IMR-90 (cell line): ENCODE data around the gene TMX3. TPM values are rescaled to one million over a fixed set of nuclear protein-coding genes. Genes with fewer than 3 reads are reported as not detected.
A peak's percentile ranks its signal among the peaks of the same experiment; 100 is the strongest.

ENCODE experiments used
- ATAC-seq: fragments of 200-7000 bp; cut with Tn5 transposase; 2 replicates; pipeline ENCODE4 v1.9.1; 2020; ENCODE audit warnings: low read depth, mild to moderate bottlenecking, moderate library complexity
- BruUV-seq: library from RNA; stranded (reverse); fragments of 400-500 nt; replicated peaks from 2 replicates; lab custom pipeline; 2021; lab: Mats Ljungman, UMichigan
- CTCF ChIA-PET: fragments of 300-600 bp; formaldehyde crosslinking; extraction: SDS; loops from one replicate; lab custom pipeline; 2021; ENCODE audit warnings: antibody characterized with exemption; lab: Yijun Ruan, JAX
- POLR2A ChIA-PET: fragments of 300-600 bp; sonication (Branson Sonifier 250); formaldehyde crosslinking; loops from one replicate; lab custom pipeline; 2022; ENCODE audit warnings: antibody characterized with exemption; ENCODE audit not compliant: unreplicated experiment; lab: Charles Lee
- DNase-seq: peaks from one replicate; pipeline ENCODE4 v3.0.0; 2013
- H2AFZ ChIP-seq: replicated peaks from 2 replicates; pipeline ENCODE3; 2013; ENCODE audit warnings: low read length, mild to moderate bottlenecking; ENCODE audit not compliant: poor library complexity
- H2AK5ac ChIP-seq: 2 replicates; pipeline ENCODE4 v1.6.1; 2013; ENCODE audit warnings: low read depth, low read length, inconsistent platforms
- H2AK9ac ChIP-seq: replicated peaks from 2 replicates; pipeline ENCODE3; 2013; ENCODE audit warnings: mild to moderate bottlenecking, low read depth, low read length, moderate library complexity; ENCODE audit not compliant: poor library complexity
- H2BK120ac ChIP-seq: 2 replicates; pipeline ENCODE4 v1.6.1; 2013; ENCODE audit warnings: low read depth, low read length, inconsistent platforms
- H2BK15ac ChIP-seq: 3 replicates; pipeline ENCODE4 v1.6.1; 2013; ENCODE audit warnings: low read depth, low read length, inconsistent platforms
- H2BK20ac ChIP-seq: 2 replicates; pipeline ENCODE4 v1.6.1; 2013; ENCODE audit warnings: low read depth, mild to moderate bottlenecking, inconsistent platforms, low read length, moderate library complexity
- H2BK5ac ChIP-seq: 2 replicates; pipeline ENCODE4 v1.6.1; 2013; ENCODE audit warnings: mild to moderate bottlenecking, low read depth, low read length, inconsistent platforms; ENCODE audit not compliant: poor library complexity, severe bottlenecking
- H3K14ac ChIP-seq: replicated peaks from 2 replicates; pipeline ENCODE4 v1.6.1; 2013; ENCODE audit warnings: low read depth, low read length, inconsistent platforms
- H3K18ac ChIP-seq: 2 replicates; pipeline ENCODE4 v1.6.1; 2013; ENCODE audit warnings: low read depth, low read length, control low read depth
- H3K23ac ChIP-seq: 2 replicates; pipeline ENCODE4 v1.6.1; 2013; ENCODE audit warnings: low read depth, low read length, inconsistent platforms
- H3K27ac ChIP-seq: 2 replicates; pipeline ENCODE4 v1.5.1; 2013; ENCODE audit warnings: mild to moderate bottlenecking, control low read depth, low read length; ENCODE audit not compliant: insufficient read depth
- H3K27me3 ChIP-seq: 2 replicates; pipeline ENCODE4 v1.6.1; 2013; ENCODE audit warnings: low read length; ENCODE audit not compliant: control insufficient read depth, insufficient read depth
- H3K36me3 ChIP-seq: 2 replicates; pipeline ENCODE4 v1.6.1; 2013; ENCODE audit warnings: low read length, mixed read lengths; ENCODE audit not compliant: control insufficient read depth, insufficient read depth
- H3K4ac ChIP-seq: 2 replicates; pipeline ENCODE4 v1.6.1; 2013; ENCODE audit warnings: low read depth, low read length, inconsistent platforms
- H3K4me1 ChIP-seq: 2 replicates; pipeline ENCODE4 v1.6.1; 2013; ENCODE audit warnings: low read length, mixed read lengths; ENCODE audit not compliant: control insufficient read depth, insufficient read depth
- H3K4me2 ChIP-seq: 2 replicates; pipeline ENCODE4 v1.6.1; 2013; ENCODE audit warnings: low read depth, mild to moderate bottlenecking, control low read depth, low read length, moderate library complexity
- H3K4me3 ChIP-seq: 2 replicates; pipeline ENCODE4 v1.5.1; 2013; ENCODE audit warnings: low read depth, mild to moderate bottlenecking, control low read depth, low read length, moderate library complexity; ENCODE audit not compliant: insufficient read depth
- H3K56ac ChIP-seq: 2 replicates; pipeline ENCODE4 v1.6.1; 2013; ENCODE audit warnings: low read length, inconsistent platforms; ENCODE audit not compliant: insufficient read depth; ENCODE audit errors: extremely low read depth
- H3K79me1 ChIP-seq, 2 experiments: 2 replicates each; pipeline ENCODE4 v1.6.1; 2013; ENCODE audit warnings: low read length in 2 of 2, inconsistent platforms in 1 of 2, low read depth in 1 of 2
- H3K9ac ChIP-seq: 2 replicates; pipeline ENCODE4 v1.6.1; 2013; ENCODE audit warnings: low read depth, low read length, control low read depth
- H3K9me1 ChIP-seq: 2 replicates; pipeline ENCODE4 v1.6.1; 2013; ENCODE audit warnings: low read length, inconsistent platforms; ENCODE audit not compliant: insufficient read depth
- H3K9me3 ChIP-seq: 2 replicates; pipeline ENCODE4 v1.6.1; 2013; ENCODE audit warnings: low read length; ENCODE audit not compliant: control insufficient read depth, insufficient read depth
- H4K20me1 ChIP-seq: 2 replicates; pipeline ENCODE4 v1.6.1; 2013; ENCODE audit warnings: low read length, inconsistent platforms; ENCODE audit not compliant: insufficient read depth
- H4K5ac ChIP-seq: 2 replicates; pipeline ENCODE4 v1.6.1; 2013; ENCODE audit warnings: mild to moderate bottlenecking, low read depth, low read length, control low read depth
- H4K8ac ChIP-seq, 2 experiments: 2 replicates each; pipeline ENCODE4 v1.6.1; 2013; ENCODE audit warnings: low read depth in 2 of 2, low read length in 2 of 2, control low read depth in 1 of 2, inconsistent platforms in 1 of 2
- H4K91ac ChIP-seq: 2 replicates; pipeline ENCODE4 v1.6.1; 2013; ENCODE audit warnings: low read depth, low read length, inconsistent platforms; ENCODE audit not compliant: insufficient read depth
- BHLHE40 ChIP-seq: fragments of 150-350 bp; IDR thresholded peaks from 2 replicates; pipeline ENCODE4 v1.6.1; 2016; ENCODE audit warnings: mild to moderate bottlenecking, low read depth, low read length
- FOS ChIP-seq: fragments of 150-350 bp; IDR thresholded peaks from 2 replicates; pipeline ENCODE4 v1.6.1; 2016; ENCODE audit warnings: low read depth, low read length
- MAZ ChIP-seq: IDR thresholded peaks from 2 replicates; pipeline ENCODE4 v1.6.1; 2012; ENCODE audit warnings: low read depth, mild to moderate bottlenecking, low read length, improper control_type of control experiment, moderate library complexity, borderline replicate concordance
- POLR2A ChIP-seq: IDR thresholded peaks from 2 replicates; pipeline ENCODE4 v1.6.1; 2012; ENCODE audit warnings: mild to moderate bottlenecking, low read depth, low read length
- RAD21 ChIP-seq: IDR thresholded peaks from 2 replicates; pipeline ENCODE4 v1.6.1; 2012; ENCODE audit warnings: low read length, improper control_type of control experiment
- USF2 ChIP-seq: fragments of 150-350 bp; IDR thresholded peaks from 2 replicates; pipeline ENCODE4 v1.6.1; 2017; ENCODE audit warnings: mild to moderate bottlenecking, antibody characterized with exemption, low read length, low read depth
- WGBS, 2 experiments: methylation state at CpG; one replicate each; pipeline versions ENCODE4 v1.1.5 to v1.1.7; 2013; ENCODE audit warnings: missing lambda C conversion rate in 2 of 2; ENCODE audit not compliant: insufficient read length in 1 of 2; ENCODE audit errors: extremely low coverage in 2 of 2; 5-methylcytosine and 5-hydroxymethylcytosine counted together
- dilution Hi-C: fragments of 300-500 bp; cut with HindIII; formaldehyde crosslinking; loops from one replicate; pipeline ENCODE4 v1.14.3; 2018; ENCODE audit warnings: low sequenced_read_pairs; ENCODE audit not compliant: unreplicated experiment
- in situ Hi-C: fragments of 300-500 bp; cut with MboI; formaldehyde crosslinking; loops from 3 replicates; pipeline ENCODE4 v1.14.3; 2019; ENCODE audit warnings: low sequenced_read_pairs, inconsistent platforms, mixed read lengths
- intact Hi-C: fragments of 100-400 bp; cut with micrococcal nuclease; formaldehyde crosslinking; loops from 2 replicates; pipeline ENCODE4 v1.10.0; 2022
- polyA plus RNA-seq, 3 experiments: library from polyadenylated mRNA; depleted of rRNA; stranded (reverse); fragments of >200 nt; gene quantifications; 2 replicates each; pipeline ENCODE4 v1.2.3, GENCODE V29; 2012; ENCODE audit warnings: low replicate concordance in 1 of 3
- total RNA-seq: library from RNA; depleted of rRNA; stranded (reverse); fragments of >200 nt; gene quantifications from 2 replicates; pipeline ENCODE4 v1.2.3, GENCODE V29; 2012
- TF ChIP-seq, protein P1 (sequence below): conservative IDR thresholded peaks from 2 replicates; pipeline ENCODE4 v1.5.1; 2012; ENCODE audit warnings: mild to moderate bottlenecking, low read depth, low read length, improper control_type of control experiment

Gene TMX3
- total and polyA plus RNA-seq, 2 of the 4 experiments (the other 2 are of a cell fraction) = 22.8 to 50.5 TPM

GRCh38 chr18:68733707-68734106 is 18.8 kb upstream of the TMX3 start:
- no peak overlapping the region for H2BK5ac ChIP-seq

More at GRCh38 chr18:68733707-68734106, 18.8 kb upstream of the TMX3 start:
- Histone ChIP-seq H3K4me1 (no peaks in the 10 kb centered on the region), H2AK9ac (no peak overlapping the region), H3K4me2 (peak overlapping the region; percentile 12; the same call in 1 of the 2 replicates), H3K27me3 (no peaks in the 10 kb centered on the region), H2BK15ac (no peak overlapping the region), H4K8ac (no peak overlapping the region; a peak in 1 of 4 replicates), H3K4ac (no peak overlapping the region), H3K9me1 (no peaks in the 10 kb centered on the region), H3K36me3 (no peaks in the 10 kb centered on the region), H4K91ac (no peak overlapping the region), H2AK5ac (0 out of 2 replicates have a peak overlapping the region, but pooled peaks have one; percentile 15), H3K23ac (no peak overlapping the region), H2BK20ac (no peak overlapping the region), H4K5ac (no peak overlapping the region), H3K18ac (no peak overlapping the region), H2AFZ (no peak overlapping the region), H4K20me1 (no peaks in the 10 kb centered on the region), H2BK120ac (no peak overlapping the region), H3K14ac (no peak overlapping the region), H3K79me1 (no peaks in the 10 kb centered on the region), H3K56ac (no peak overlapping the region), H3K27ac (no peak overlapping the region), H3K9ac (no peak overlapping the region), H3K4me3 (no peak overlapping the region), H3K9me3 (no peaks in the 10 kb centered on the region)
- DNase-seq (peak; percentile 26), ATAC-seq (peak; percentile 39; the same call in 1 of the 2 replicates)
- no TSS peak for BruUV-seq
- POLR2A ChIA-PET = no interaction called here
- intact Hi-C loops = loop anchor here (2.0 to 10.0 kb wide), 3 partner anchors 1217 to 1629 kb away; partner anchors contain the start of gene DSEL
- TF ChIP-seq USF2 = no peak
- TF ChIP-seq, protein P1, sequence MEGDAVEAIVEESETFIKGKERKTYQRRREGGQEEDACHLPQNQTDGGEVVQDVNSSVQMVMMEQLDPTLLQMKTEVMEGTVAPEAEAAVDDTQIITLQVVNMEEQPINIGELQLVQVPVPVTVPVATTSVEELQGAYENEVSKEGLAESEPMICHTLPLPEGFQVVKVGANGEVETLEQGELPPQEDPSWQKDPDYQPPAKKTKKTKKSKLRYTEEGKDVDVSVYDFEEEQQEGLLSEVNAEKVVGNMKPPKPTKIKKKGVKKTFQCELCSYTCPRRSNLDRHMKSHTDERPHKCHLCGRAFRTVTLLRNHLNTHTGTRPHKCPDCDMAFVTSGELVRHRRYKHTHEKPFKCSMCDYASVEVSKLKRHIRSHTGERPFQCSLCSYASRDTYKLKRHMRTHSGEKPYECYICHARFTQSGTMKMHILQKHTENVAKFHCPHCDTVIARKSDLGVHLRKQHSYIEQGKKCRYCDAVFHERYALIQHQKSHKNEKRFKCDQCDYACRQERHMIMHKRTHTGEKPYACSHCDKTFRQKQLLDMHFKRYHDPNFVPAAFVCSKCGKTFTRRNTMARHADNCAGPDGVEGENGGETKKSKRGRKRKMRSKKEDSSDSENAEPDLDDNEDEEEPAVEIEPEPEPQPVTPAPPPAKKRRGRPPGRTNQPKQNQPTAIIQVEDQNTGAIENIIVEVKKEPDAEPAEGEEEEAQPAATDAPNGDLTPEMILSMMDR = no peak
- TF ChIP-seq RAD21 = no peak
- TF ChIP-seq POLR2A = no peak
- no peak for TF ChIP-seq BHLHE40
- TF ChIP-seq FOS = no peak
- TF ChIP-seq MAZ = no peak
- dilution Hi-C loops = no loop called here
- in situ Hi-C loops = no loop called here
- CTCF ChIA-PET = interaction anchor here (0.5 kb wide), 1 partner anchor 23 kb away, joined by 3 read pairs; no protein-coding TSS in a partner anchor
- WGBS, 2 experiments = no CpG with 5 or more reads among the region's 6 CpGs
